OCI-LY7 (cell line): Measurements from ENCODE around the gene TLR6. TPM values are rescaled to one million over a fixed set of nuclear protein-coding genes. Genes with fewer than 3 reads are reported as not detected.

ENCODE experiments used
- BruUV-seq: library from RNA; stranded (reverse); fragments of 400-500 nt; replicated peaks from 2 replicates; lab custom pipeline; 2021; lab: Mats Ljungman, UMichigan
- CTCF ChIA-PET: fragments of 300-600 bp; sonication (Branson Sonifier 250); formaldehyde crosslinking; loops from one replicate; lab custom pipeline; 2022; ENCODE audit warnings: antibody characterized with exemption; ENCODE audit not compliant: unreplicated experiment; lab: Charles Lee
- POLR2A ChIA-PET: fragments of 300-600 bp; sonication (Branson Sonifier 250); formaldehyde crosslinking; loops from one replicate; lab custom pipeline; 2022; ENCODE audit warnings: antibody characterized with exemption; lab: Charles Lee
- DNase-seq: peaks from one replicate; pipeline ENCODE4 v3.0.0-alpha.2; 2015; ENCODE audit warnings: low spot score
- H2AFZ ChIP-seq: fragments of 200-600 bp; sonication (generic), shearing (Covaris generic); 2 replicates; pipeline ENCODE4 v1.6.1; 2014; ENCODE audit warnings: mild to moderate bottlenecking, antibody characterized with exemption, low read length, moderate library complexity
- H3K27ac ChIP-seq: fragments of 200-600 bp; sonication (generic); 2 replicates; pipeline ENCODE4 v1.5.1; 2014; ENCODE audit warnings: mixed run types, low read depth, mild to moderate bottlenecking, moderate library complexity, low read length, inconsistent platforms; ENCODE audit not compliant: poor library complexity, severe bottlenecking
- H3K36me3 ChIP-seq: fragments of 200-600 bp; sonication (generic); 2 replicates; pipeline ENCODE4 v1.6.1; 2014; ENCODE audit warnings: mild to moderate bottlenecking, antibody characterized with exemption, low read length, moderate library complexity, mixed read lengths; ENCODE audit not compliant: insufficient read depth
- H3K4me1 ChIP-seq: fragments of 200-600 bp; sonication (generic); 2 replicates; pipeline ENCODE4 v1.5.1; 2014; ENCODE audit warnings: mild to moderate bottlenecking, low read length; ENCODE audit not compliant: insufficient read depth, poor library complexity, severe bottlenecking
- H3K4me2 ChIP-seq: fragments of 200-600 bp; sonication (generic); 2 replicates; pipeline ENCODE4 v1.6.1; 2014; ENCODE audit warnings: mild to moderate bottlenecking, low read length
- H3K4me3 ChIP-seq: fragments of 200-600 bp; sonication (generic); 2 replicates; pipeline ENCODE4 v1.5.1; 2014; ENCODE audit warnings: mild to moderate bottlenecking, low read depth, low read length; ENCODE audit not compliant: poor library complexity, severe bottlenecking
- H3K79me2 ChIP-seq: fragments of 200-600 bp; sonication (generic); 2 replicates; pipeline ENCODE4 v1.6.1; 2016; ENCODE audit warnings: low read depth, mild to moderate bottlenecking, low read length, moderate library complexity, mixed read lengths; ENCODE audit not compliant: insufficient read depth
- H3K9me2 ChIP-seq: fragments of 200-600 bp; sonication (generic); 2 replicates; pipeline ENCODE4 v1.6.1; 2016; ENCODE audit warnings: mild to moderate bottlenecking, low read length, mixed read lengths; ENCODE audit not compliant: insufficient read depth
- H3K9me3 ChIP-seq: fragments of 200-600 bp; sonication (generic); 2 replicates; pipeline ENCODE4 v1.6.1; 2014; ENCODE audit warnings: mild to moderate bottlenecking, mixed run types, low read length, mixed read lengths
- H4K20me1 ChIP-seq: fragments of 200-600 bp; sonication (generic); 2 replicates; pipeline ENCODE4 v1.6.1; 2014; ENCODE audit warnings: mild to moderate bottlenecking, antibody characterized with exemption, low read length, moderate library complexity, mixed read lengths; ENCODE audit not compliant: insufficient read depth
- EZH2phosphoT487 ChIP-seq: fragments of 200-600 bp; sonication (generic); IDR thresholded peaks from 2 replicates; pipeline ENCODE4 v1.6.1; 2018; ENCODE audit warnings: low read depth, borderline replicate concordance, mild to moderate bottlenecking, mixed run types, antibody characterized with exemption, low read length, moderate library complexity, mixed read lengths
- intact Hi-C: fragments of 100-400 bp; cut with micrococcal nuclease; formaldehyde crosslinking; loops from one replicate; pipeline ENCODE4 v1.10.0; 2022; ENCODE audit not compliant: unreplicated experiment
- total RNA-seq, 2 experiments: library from RNA; depleted of rRNA in 1 of 2; stranded (reverse); fragments of >200 nt in 1 of 2; shearing (Covaris generic) in 1 of 2; gene quantifications; 2 replicates each; pipeline ENCODE4 v1.2.3, GENCODE V29; 2014 to 2022
- TF ChIP-seq, protein P1 (sequence below): fragments of 200-600 bp; sonication (generic); conservative IDR thresholded peaks from 2 replicates; pipeline ENCODE4 v1.5.1; 2014; ENCODE audit warnings: mild to moderate bottlenecking, antibody characterized with exemption, low read length, moderate library complexity, mixed read lengths

The TLR6 gene
- total RNA-seq, 2 experiments from 2014 or later: 1.5 to 9.2 TPM

DNA sequence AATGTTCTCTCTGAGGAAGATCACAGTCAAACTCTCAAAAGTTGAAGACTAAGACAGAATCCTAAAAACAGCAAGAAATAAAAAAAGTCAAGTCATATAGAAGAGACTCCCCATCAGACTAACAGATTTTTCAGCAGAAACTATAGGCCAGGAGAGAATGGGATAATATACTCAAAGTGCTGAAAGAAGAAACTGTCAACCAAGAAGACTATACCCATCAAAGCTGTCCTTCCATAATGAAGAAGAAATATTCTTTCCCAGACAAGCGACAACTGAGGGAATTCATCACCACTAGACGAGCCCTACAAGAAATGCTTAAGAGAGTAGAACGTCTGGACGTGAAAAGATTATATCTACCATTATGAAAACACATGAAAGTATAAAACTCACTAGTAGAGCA is 22.0 kb downstream of the TLR6 start:
- no peak for DNase-seq
- Histone ChIP-seq H3K79me2 (0 out of 2 replicates have a peak, but pooled peaks cover 5% of the 10 kb centered on the region), H3K36me3 (no peaks in the 10 kb centered on the region; the same call in 1 of the 2 replicates), H3K9me3 (peaks cover 26% of the 10 kb centered on the region; the same call in 1 of the 2 replicates), H2AFZ (no peak overlapping the region), H3K4me3 (no peak overlapping the region), H4K20me1 (no peaks in the 10 kb centered on the region), H3K9me2 (no peaks in the 10 kb centered on the region), H3K27ac (no peak overlapping the region), H3K4me2 (no peak overlapping the region), H3K4me1 (no peaks in the 10 kb centered on the region)
- BruUV-seq: no TSS peak
- CTCF ChIA-PET: no interaction called here
- no peak for TF ChIP-seq EZH2phosphoT487
- TF ChIP-seq, protein P1, sequence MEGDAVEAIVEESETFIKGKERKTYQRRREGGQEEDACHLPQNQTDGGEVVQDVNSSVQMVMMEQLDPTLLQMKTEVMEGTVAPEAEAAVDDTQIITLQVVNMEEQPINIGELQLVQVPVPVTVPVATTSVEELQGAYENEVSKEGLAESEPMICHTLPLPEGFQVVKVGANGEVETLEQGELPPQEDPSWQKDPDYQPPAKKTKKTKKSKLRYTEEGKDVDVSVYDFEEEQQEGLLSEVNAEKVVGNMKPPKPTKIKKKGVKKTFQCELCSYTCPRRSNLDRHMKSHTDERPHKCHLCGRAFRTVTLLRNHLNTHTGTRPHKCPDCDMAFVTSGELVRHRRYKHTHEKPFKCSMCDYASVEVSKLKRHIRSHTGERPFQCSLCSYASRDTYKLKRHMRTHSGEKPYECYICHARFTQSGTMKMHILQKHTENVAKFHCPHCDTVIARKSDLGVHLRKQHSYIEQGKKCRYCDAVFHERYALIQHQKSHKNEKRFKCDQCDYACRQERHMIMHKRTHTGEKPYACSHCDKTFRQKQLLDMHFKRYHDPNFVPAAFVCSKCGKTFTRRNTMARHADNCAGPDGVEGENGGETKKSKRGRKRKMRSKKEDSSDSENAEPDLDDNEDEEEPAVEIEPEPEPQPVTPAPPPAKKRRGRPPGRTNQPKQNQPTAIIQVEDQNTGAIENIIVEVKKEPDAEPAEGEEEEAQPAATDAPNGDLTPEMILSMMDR: no peak
- POLR2A ChIA-PET: interaction anchor here (0.6 to 1.6 kb wide), 5 partner anchors 12 to 1029 kb away, joined by 3 to 5 read pairs (median 3); no protein-coding TSS in a partner anchor
- intact Hi-C loops: no loop called here

DNA sequence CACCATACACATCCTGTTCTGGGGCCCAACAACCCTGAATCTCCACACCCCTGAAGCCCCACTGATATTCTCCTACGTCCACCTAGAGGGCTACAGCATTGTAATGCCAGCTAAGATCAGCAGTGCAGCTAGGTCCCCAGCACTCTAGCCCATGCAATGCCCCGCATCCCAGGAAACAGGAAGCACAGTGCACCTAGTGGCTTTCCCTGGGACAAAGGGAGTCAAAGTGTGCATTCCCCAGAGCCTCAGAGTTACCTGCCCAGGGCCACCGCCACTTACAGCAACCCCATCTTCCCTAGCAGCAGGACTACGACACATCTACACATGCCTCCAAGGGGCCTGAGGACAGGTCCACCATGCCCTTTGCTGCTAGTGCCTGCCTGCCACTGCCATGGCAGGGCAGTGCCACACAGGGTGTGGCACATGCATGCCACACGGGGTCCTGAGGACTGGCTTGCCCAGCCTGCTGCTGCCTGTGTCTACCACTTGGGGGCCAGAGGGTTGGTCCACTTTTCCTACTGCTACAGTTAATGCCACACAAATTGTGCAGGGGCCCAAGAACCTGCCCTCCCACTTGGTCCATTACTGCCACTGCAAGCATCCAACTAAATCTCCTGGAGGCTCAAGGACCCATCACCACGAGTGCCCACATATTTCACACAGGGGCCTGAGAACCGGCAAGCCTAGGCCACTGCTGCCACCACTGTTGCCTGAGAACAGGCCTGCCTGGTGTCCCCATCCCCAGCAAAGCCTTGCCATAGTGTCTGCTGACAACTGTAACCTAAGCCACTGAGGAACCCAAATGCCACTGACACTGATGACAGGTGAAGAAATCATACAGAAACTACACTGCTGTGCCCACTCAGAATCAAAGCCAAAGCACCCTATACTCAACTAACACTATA is 23.7 kb downstream of the TLR6 start:
- Histone ChIP-seq H3K9me3 (peaks cover 26% of the 10 kb centered on the region; the same call in 1 of the 2 replicates), H3K36me3 (no peaks in the 10 kb centered on the region; the same call in 1 of the 2 replicates), H4K20me1 (no peaks in the 10 kb centered on the region), H3K4me3 (no peak overlapping the region), H3K9me2 (no peaks in the 10 kb centered on the region), H2AFZ (no peak overlapping the region), H3K4me1 (no peaks in the 10 kb centered on the region), H3K4me2 (no peak overlapping the region), H3K79me2 (0 out of 2 replicates have a peak, but pooled peaks cover 5% of the 10 kb centered on the region), H3K27ac (no peak overlapping the region)
- no TSS peak for BruUV-seq
- no peak for DNase-seq
- intact Hi-C loops: no loop called here
- ChIA-PET CTCF (no interaction called here), POLR2A (interaction anchor here (1.6 to 2.3 kb wide), 2 partner anchors 11 to 14 kb away, joined by 3 to 11 read pairs; no protein-coding TSS in a partner anchor)
- TF ChIP-seq, protein P1: peak; percentile 54; the same call in 1 of the 2 replicates
- TF ChIP-seq EZH2phosphoT487: no peak
